Neural cell (in vitro differentiated cells): ENCODE data around the gene SLC3A2. TPM values are rescaled to one million over a fixed set of nuclear protein-coding genes. Genes with fewer than 3 reads are reported as not detected.

Experiments used
- H2AFZ ChIP-seq: fragments of 200-600, 300-800 bp; sonication (generic), shearing (Covaris generic); 2 replicates; pipeline ENCODE4 v1.6.0; 2014; ENCODE audit warnings: low read depth, mild to moderate bottlenecking, antibody characterized with exemption, low read length, moderate library complexity
- H3F3A ChIP-seq: fragments of 200-600 bp; shearing (Covaris generic); 2 replicates; pipeline ENCODE4 v1.6.1; 2016; ENCODE audit warnings: mild to moderate bottlenecking, moderate library complexity, mixed read lengths, antibody characterized with exemption, low read length; ENCODE audit not compliant: insufficient read depth, poor library complexity, severe bottlenecking
- H3K27ac ChIP-seq: fragments of 200-600, 300-800 bp; sonication (generic), shearing (Covaris generic); 2 replicates; pipeline ENCODE4 v1.5.1; 2014; ENCODE audit warnings: mild to moderate bottlenecking, low read length, moderate library complexity
- H3K27me3 ChIP-seq: fragments of 300-800, 200-600 bp; sonication (generic), shearing (Covaris generic); 2 replicates; pipeline ENCODE4 v1.6.0; 2014; ENCODE audit warnings: mild to moderate bottlenecking, low read depth, low read length, moderate library complexity; ENCODE audit not compliant: insufficient read depth
- H3K36me3 ChIP-seq: fragments of 300-800, 200-600 bp; sonication (generic), shearing (Covaris generic); 2 replicates; pipeline ENCODE4 v1.5.1; 2014; ENCODE audit warnings: mild to moderate bottlenecking, antibody characterized with exemption, low read length, moderate library complexity; ENCODE audit not compliant: insufficient read depth
- H3K4me2 ChIP-seq: fragments of 300-800, 200-600 bp; sonication (generic), shearing (Covaris generic); 2 replicates; pipeline ENCODE4 v1.6.0; 2014; ENCODE audit warnings: mild to moderate bottlenecking, low read length
- H3K4me3 ChIP-seq: fragments of 300-800, 200-600 bp; sonication (generic), shearing (Covaris generic); 2 replicates; pipeline ENCODE4 v1.5.1; 2014; ENCODE audit warnings: mild to moderate bottlenecking, low read length, moderate library complexity
- H3K79me2 ChIP-seq: fragments of 200-600 bp; shearing (Covaris generic); replicated peaks from 2 replicates; pipeline ENCODE4 v1.6.0; 2014; ENCODE audit warnings: mild to moderate bottlenecking, low read length, moderate library complexity; ENCODE audit not compliant: insufficient read depth
- H3K9ac ChIP-seq: fragments of 300-800, 200-600 bp; sonication (generic), shearing (Covaris generic); 2 replicates; pipeline ENCODE4 v1.6.1; 2016; ENCODE audit warnings: mild to moderate bottlenecking, low read length, mixed read lengths
- H3K9me2 ChIP-seq: fragments of 200-600 bp; shearing (Covaris generic); 2 replicates; pipeline ENCODE4 v1.6.1; 2016; ENCODE audit warnings: mild to moderate bottlenecking, low read length, mixed read lengths; ENCODE audit not compliant: insufficient read depth
- H3K9me3 ChIP-seq: fragments of 200-600, 300-800 bp; sonication (generic), shearing (Covaris generic); 2 replicates; pipeline ENCODE4 v1.6.1; 2016; ENCODE audit warnings: mild to moderate bottlenecking, mixed run types, low read length, moderate library complexity, mixed read lengths
- H4K20me1 ChIP-seq: fragments of 200-600 bp; shearing (Covaris generic); 2 replicates; pipeline ENCODE4 v1.6.1; 2016; ENCODE audit warnings: mild to moderate bottlenecking, mixed run types; ENCODE audit not compliant: insufficient read depth
- EP300 ChIP-seq: fragments of 450-650 bp; conservative IDR thresholded peaks from 2 replicates; pipeline ENCODE4 v1.6.1; 2014; ENCODE audit warnings: antibody characterized with exemption, mild to moderate bottlenecking, moderate library complexity; ENCODE audit not compliant: poor library complexity, severe bottlenecking
- EZH2 ChIP-seq: fragments of 200-600, 300-800 bp; shearing (Covaris generic), sonication (generic); IDR thresholded peaks from 2 replicates; pipeline ENCODE4 v1.6.1; 2014; ENCODE audit warnings: antibody characterized with exemption, low read length, borderline replicate concordance, mild to moderate bottlenecking; ENCODE audit not compliant: insufficient read depth, poor library complexity, severe bottlenecking
- MXI1 ChIP-seq: fragments of 450-650 bp; conservative IDR thresholded peaks from 2 replicates; pipeline ENCODE4 v1.6.1; 2014; ENCODE audit warnings: antibody characterized with exemption, mild to moderate bottlenecking; ENCODE audit not compliant: poor library complexity, severe bottlenecking
- POLR2AphosphoS5 ChIP-seq: IDR thresholded peaks from 2 replicates; pipeline ENCODE4 v1.6.1; 2012
- RAD21 ChIP-seq: fragments of 450-650 bp; conservative IDR thresholded peaks from 2 replicates; pipeline ENCODE4 v1.6.1; 2014; ENCODE audit warnings: antibody characterized with exemption, mild to moderate bottlenecking, moderate library complexity
- SMC3 ChIP-seq: fragments of 450-650 bp; conservative IDR thresholded peaks from 2 replicates; pipeline ENCODE4 v1.6.1; 2014; ENCODE audit warnings: antibody characterized with exemption, mild to moderate bottlenecking, moderate library complexity; ENCODE audit not compliant: poor library complexity
- TAF1 ChIP-seq: IDR thresholded peaks from 2 replicates; pipeline ENCODE4 v1.6.1; 2012; ENCODE audit warnings: low read depth
- polyA plus RNA-seq: library from polyadenylated mRNA; depleted of rRNA; stranded (reverse); fragments of >200 nt; gene quantifications from 2 replicates; pipeline ENCODE4 v1.2.3, GENCODE V29; 2014
- TF ChIP-seq, protein P1 (sequence below): fragments of 450-650 bp; IDR thresholded peaks from 2 replicates; pipeline ENCODE4 v1.5.1; 2014; ENCODE audit warnings: antibody characterized with exemption, mild to moderate bottlenecking, moderate library complexity; ENCODE audit not compliant: poor library complexity, severe bottlenecking
- TF ChIP-seq, protein P2 (sequence below): IDR thresholded peaks from 2 replicates; pipeline ENCODE4 v1.6.1; 2012; ENCODE audit warnings: borderline replicate concordance

SLC3A2 gene
- polyA plus RNA-seq, 1 donor from 2014 or later, result 176 TPM

DNA sequence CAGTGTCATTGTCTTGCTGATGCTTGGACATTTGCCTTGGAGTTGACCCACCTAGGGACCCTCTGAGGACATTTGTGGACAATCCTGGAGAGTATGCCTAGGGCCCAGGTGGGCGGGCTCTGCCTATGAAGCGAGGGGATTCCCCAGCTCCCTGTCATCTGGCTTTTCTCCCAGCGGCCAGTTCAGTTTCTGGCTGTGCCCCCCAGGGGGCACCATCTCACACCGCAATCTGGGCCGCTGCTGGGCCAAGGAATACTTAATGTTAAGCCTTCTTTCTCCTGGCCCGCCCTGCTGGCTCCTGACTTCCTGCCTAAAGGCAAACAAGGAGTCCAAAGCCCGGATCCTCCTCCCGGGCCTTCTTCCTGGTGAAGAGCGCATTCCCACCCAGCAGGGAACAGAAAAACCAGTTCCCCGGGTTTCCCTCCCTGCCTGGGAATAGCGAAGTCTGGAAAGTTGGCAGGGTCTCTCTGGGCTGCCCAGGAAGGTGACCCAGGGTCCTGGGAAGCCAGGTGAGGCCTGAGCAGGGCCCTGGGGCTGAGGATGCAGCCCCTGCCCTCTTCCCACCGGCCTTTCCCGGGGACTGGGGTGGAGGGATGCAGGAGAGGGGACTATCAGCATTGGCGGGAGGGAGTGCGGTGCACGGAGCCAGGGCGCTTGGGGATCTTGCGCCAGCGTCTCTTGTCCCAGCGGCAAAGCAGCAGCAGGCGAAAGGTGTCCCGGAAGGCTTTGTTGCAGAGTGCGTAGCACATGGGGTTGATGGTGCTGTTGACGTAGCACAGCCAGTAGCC lies 28.6 kb downstream of the SLC3A2 start:
- no peak overlapping the region for H3K27ac ChIP-seq
- H2AFZ ChIP-seq, result no peak overlapping the region
- H3K9ac ChIP-seq, result no peak overlapping the region
- H3K27me3 ChIP-seq, result no peaks in the 10 kb centered on the region
- no peaks in the 10 kb centered on the region for H3K9me2 ChIP-seq
- TF ChIP-seq EZH2 (no peak), TAF1 (no peak), EP300 (no peak), SMC3 (no peak), RAD21 (no peak), MXI1 (no peak), POLR2AphosphoS5 (no peak)
- TF ChIP-seq, protein P1, sequence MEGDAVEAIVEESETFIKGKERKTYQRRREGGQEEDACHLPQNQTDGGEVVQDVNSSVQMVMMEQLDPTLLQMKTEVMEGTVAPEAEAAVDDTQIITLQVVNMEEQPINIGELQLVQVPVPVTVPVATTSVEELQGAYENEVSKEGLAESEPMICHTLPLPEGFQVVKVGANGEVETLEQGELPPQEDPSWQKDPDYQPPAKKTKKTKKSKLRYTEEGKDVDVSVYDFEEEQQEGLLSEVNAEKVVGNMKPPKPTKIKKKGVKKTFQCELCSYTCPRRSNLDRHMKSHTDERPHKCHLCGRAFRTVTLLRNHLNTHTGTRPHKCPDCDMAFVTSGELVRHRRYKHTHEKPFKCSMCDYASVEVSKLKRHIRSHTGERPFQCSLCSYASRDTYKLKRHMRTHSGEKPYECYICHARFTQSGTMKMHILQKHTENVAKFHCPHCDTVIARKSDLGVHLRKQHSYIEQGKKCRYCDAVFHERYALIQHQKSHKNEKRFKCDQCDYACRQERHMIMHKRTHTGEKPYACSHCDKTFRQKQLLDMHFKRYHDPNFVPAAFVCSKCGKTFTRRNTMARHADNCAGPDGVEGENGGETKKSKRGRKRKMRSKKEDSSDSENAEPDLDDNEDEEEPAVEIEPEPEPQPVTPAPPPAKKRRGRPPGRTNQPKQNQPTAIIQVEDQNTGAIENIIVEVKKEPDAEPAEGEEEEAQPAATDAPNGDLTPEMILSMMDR, result no peak
- TF ChIP-seq, protein P2, sequence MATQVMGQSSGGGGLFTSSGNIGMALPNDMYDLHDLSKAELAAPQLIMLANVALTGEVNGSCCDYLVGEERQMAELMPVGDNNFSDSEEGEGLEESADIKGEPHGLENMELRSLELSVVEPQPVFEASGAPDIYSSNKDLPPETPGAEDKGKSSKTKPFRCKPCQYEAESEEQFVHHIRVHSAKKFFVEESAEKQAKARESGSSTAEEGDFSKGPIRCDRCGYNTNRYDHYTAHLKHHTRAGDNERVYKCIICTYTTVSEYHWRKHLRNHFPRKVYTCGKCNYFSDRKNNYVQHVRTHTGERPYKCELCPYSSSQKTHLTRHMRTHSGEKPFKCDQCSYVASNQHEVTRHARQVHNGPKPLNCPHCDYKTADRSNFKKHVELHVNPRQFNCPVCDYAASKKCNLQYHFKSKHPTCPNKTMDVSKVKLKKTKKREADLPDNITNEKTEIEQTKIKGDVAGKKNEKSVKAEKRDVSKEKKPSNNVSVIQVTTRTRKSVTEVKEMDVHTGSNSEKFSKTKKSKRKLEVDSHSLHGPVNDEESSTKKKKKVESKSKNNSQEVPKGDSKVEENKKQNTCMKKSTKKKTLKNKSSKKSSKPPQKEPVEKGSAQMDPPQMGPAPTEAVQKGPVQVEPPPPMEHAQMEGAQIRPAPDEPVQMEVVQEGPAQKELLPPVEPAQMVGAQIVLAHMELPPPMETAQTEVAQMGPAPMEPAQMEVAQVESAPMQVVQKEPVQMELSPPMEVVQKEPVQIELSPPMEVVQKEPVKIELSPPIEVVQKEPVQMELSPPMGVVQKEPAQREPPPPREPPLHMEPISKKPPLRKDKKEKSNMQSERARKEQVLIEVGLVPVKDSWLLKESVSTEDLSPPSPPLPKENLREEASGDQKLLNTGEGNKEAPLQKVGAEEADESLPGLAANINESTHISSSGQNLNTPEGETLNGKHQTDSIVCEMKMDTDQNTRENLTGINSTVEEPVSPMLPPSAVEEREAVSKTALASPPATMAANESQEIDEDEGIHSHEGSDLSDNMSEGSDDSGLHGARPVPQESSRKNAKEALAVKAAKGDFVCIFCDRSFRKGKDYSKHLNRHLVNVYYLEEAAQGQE, result no peak
- H3K9me3 ChIP-seq, result no peaks in the 10 kb centered on the region
- no peaks in the 10 kb centered on the region for H4K20me1 ChIP-seq
- no peaks in the 10 kb centered on the region for H3K79me2 ChIP-seq
- no peak overlapping the region for H3K4me3 ChIP-seq
- no peaks in the 10 kb centered on the region for H3K36me3 ChIP-seq
- no peaks in the 10 kb centered on the region for H3F3A ChIP-seq
- H3K4me2 ChIP-seq, result no peak overlapping the region

DNA sequence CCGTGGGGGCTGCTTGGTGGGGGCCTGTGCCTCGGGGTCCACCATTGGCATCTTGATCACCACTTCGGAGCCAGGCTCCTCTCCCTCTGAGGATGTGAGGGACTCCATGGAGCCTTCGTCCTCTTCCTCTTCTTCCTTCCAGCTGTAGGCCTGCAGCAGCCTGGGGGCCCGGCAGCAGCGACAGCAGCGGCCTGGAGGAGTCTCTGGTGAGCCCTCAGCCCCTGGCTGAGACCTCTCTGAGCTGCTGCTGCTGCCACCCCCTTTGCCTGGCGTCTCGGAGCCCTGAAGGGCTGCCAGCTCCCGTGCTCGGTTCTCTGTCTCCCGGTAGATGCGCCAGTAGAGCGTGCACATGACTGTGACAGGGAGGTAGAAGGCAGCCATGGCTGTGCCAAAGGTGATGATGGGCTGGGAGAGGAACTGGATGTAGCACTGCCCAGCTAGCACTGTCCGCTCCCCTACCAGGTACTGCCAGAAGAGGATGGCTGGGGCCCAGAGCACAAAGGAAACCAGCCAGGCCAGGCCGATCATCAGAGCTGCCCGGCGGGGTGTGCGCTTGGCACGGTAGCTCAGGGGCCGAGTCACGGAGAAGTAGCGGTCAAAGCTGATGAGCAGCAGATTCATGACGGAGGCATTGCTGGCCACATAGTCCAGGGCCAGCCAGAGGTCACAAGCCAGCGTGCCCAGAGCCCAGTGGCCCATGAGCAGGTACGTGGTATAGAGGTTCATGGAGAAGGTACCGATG lies 29.6 kb downstream of the SLC3A2 start:
- H2AFZ ChIP-seq, result no peak overlapping the region
- H3K27me3 ChIP-seq, result no peaks in the 10 kb centered on the region
- no peak overlapping the region for H3K9ac ChIP-seq
- no peaks in the 10 kb centered on the region for H3K36me3 ChIP-seq
- H3F3A ChIP-seq, result no peaks in the 10 kb centered on the region
- no peak overlapping the region for H3K4me3 ChIP-seq
- no peaks in the 10 kb centered on the region for H3K9me3 ChIP-seq
- H3K79me2 ChIP-seq, result no peaks in the 10 kb centered on the region
- no peaks in the 10 kb centered on the region for H3K9me2 ChIP-seq
- H3K4me2 ChIP-seq, result no peak overlapping the region
- no peaks in the 10 kb centered on the region for H4K20me1 ChIP-seq
- TF ChIP-seq, protein P2, result no peak
- no peak for TF ChIP-seq MXI1
- TF ChIP-seq, protein P1, result no peak
- no peak for TF ChIP-seq RAD21
- no peak overlapping the region for H3K27ac ChIP-seq
